Loucy (cell line): ENCODE data around the gene D2HGDH.

Experiments used
- H2AFZ ChIP-seq: fragments of 200-600 bp; sonication (generic); 2 replicates; pipeline ENCODE4 v1.6.0; 2016; ENCODE audit warnings: antibody characterized with exemption, mild to moderate bottlenecking, low read length, moderate library complexity
- H3F3A ChIP-seq: fragments of 200-600 bp; 2 replicates; pipeline ENCODE4 v1.6.0; 2016; ENCODE audit warnings: antibody characterized with exemption, low read depth, mild to moderate bottlenecking
- H3K27me3 ChIP-seq: fragments of 200-600 bp; sonication (generic); 2 replicates; pipeline ENCODE4 v1.6.1; 2014; ENCODE audit warnings: low read length, mild to moderate bottlenecking; ENCODE audit not compliant: insufficient read depth, poor library complexity, severe bottlenecking
- H3K36me3 ChIP-seq: fragments of 200-600 bp; sonication (generic); 2 replicates; pipeline ENCODE4 v1.6.1; 2016; ENCODE audit warnings: low read length; ENCODE audit not compliant: insufficient read depth
- H3K4me1 ChIP-seq: fragments of 200-600 bp; sonication (generic); 2 replicates; pipeline ENCODE4 v1.5.1; 2014; ENCODE audit warnings: low read length, mild to moderate bottlenecking; ENCODE audit not compliant: insufficient read depth, poor library complexity, severe bottlenecking
- H3K4me2 ChIP-seq: fragments of 200-600 bp; sonication (generic); 2 replicates; pipeline ENCODE4 v1.6.0; 2014; ENCODE audit warnings: antibody characterized with exemption, low read length, low read depth, mild to moderate bottlenecking; ENCODE audit not compliant: poor library complexity, severe bottlenecking
- H3K4me3 ChIP-seq: fragments of 200-600 bp; sonication (generic); 2 replicates; pipeline ENCODE4 v1.5.1; 2014; ENCODE audit warnings: low read length, mild to moderate bottlenecking, mixed read lengths; ENCODE audit not compliant: poor library complexity, severe bottlenecking
- H3K79me2 ChIP-seq: fragments of 200-600 bp; sonication (generic); 2 replicates; pipeline ENCODE4 v1.6.1; 2014; ENCODE audit warnings: low read length; ENCODE audit not compliant: insufficient read depth
- H3K9ac ChIP-seq: fragments of 200-600 bp; sonication (generic); 2 replicates; pipeline ENCODE4 v1.6.0; 2014; ENCODE audit warnings: mild to moderate bottlenecking, low read depth, low read length, moderate library complexity; ENCODE audit not compliant: poor library complexity, severe bottlenecking
- H3K9me2 ChIP-seq: fragments of 200-600 bp; sonication (generic); replicated peaks from 2 replicates; pipeline ENCODE4 v1.6.1; 2016; ENCODE audit warnings: low read depth, low read length, mixed read lengths
- H3K9me3 ChIP-seq: fragments of 200-600 bp; sonication (generic); 2 replicates; pipeline ENCODE4 v1.6.1; 2014; ENCODE audit warnings: mild to moderate bottlenecking, antibody characterized with exemption, low read length, low read depth; ENCODE audit not compliant: insufficient read depth
- H4K20me1 ChIP-seq: fragments of 200-600 bp; sonication (generic); 2 replicates; pipeline ENCODE4 v1.6.0; 2014; ENCODE audit warnings: antibody characterized with exemption, low read length, mild to moderate bottlenecking; ENCODE audit not compliant: insufficient read depth, poor library complexity, severe bottlenecking
- EZH2phosphoT487 ChIP-seq: fragments of 200-600 bp; IDR thresholded peaks from 2 replicates; pipeline ENCODE4 v1.6.1; 2018; ENCODE audit warnings: antibody characterized with exemption, mild to moderate bottlenecking, moderate library complexity, borderline replicate concordance
- TF ChIP-seq, protein P1 (sequence below): fragments of 200-600 bp; sonication (generic); conservative IDR thresholded peaks from 2 replicates; pipeline ENCODE4 v1.5.1; 2014; ENCODE audit warnings: mild to moderate bottlenecking, antibody characterized with exemption, low read length

D2HGDH gene

DNA sequence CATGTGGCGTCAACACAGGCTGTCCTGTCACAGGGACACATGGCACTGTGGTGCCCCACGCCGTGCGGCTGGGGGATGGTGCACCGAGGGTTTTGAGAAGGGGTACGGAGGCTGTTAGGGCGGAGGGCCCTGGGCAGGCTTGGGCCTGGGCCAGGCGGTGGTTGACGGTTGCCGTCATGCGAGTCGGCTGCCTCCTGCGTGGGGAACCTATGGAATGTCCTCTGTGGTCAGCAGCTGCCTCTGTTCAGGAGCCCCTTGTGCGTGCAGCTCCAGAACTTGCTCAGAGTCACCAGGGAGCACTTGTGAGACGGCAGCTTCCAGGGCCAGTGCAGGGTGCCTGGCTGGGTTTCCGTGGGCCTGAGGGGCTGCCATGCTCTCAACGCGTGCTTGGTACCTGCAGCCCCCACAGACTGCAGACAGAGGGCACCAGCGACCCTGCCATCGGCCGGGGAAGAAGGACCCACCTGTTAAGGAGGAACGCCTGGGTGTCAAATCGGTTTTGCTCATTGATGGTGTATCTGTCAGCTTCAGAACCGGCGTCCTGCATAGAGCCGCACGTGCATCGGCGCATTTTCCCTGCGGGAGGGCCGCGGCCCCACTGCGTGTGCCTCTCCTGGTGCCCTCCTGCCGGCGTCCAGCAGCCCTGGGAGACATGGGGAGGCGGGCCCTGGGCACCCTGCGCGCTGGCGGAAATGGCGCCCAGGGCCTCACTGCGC is 10.0 kb upstream of the D2HGDH start:
- no peaks in the 10 kb centered on the region for H4K20me1 ChIP-seq
- H3K36me3 ChIP-seq: peaks cover 8% of the 10 kb centered on the region; the same call in 1 of the 2 replicates
- no peaks in the 10 kb centered on the region for H3K9me3 ChIP-seq
- H3K4me3 ChIP-seq: no peak overlapping the region
- H3K4me1 ChIP-seq: no peaks in the 10 kb centered on the region
- no peaks in the 10 kb centered on the region for H3F3A ChIP-seq
- no peaks in the 10 kb centered on the region for H3K27me3 ChIP-seq
- no peaks in the 10 kb centered on the region for H3K9me2 ChIP-seq
- H2AFZ ChIP-seq: no peak overlapping the region
- no peak overlapping the region for H3K9ac ChIP-seq
- H3K4me2 ChIP-seq: no peak overlapping the region
- no peaks in the 10 kb centered on the region for H3K79me2 ChIP-seq
- no peak for TF ChIP-seq EZH2phosphoT487
- TF ChIP-seq, protein P1, sequence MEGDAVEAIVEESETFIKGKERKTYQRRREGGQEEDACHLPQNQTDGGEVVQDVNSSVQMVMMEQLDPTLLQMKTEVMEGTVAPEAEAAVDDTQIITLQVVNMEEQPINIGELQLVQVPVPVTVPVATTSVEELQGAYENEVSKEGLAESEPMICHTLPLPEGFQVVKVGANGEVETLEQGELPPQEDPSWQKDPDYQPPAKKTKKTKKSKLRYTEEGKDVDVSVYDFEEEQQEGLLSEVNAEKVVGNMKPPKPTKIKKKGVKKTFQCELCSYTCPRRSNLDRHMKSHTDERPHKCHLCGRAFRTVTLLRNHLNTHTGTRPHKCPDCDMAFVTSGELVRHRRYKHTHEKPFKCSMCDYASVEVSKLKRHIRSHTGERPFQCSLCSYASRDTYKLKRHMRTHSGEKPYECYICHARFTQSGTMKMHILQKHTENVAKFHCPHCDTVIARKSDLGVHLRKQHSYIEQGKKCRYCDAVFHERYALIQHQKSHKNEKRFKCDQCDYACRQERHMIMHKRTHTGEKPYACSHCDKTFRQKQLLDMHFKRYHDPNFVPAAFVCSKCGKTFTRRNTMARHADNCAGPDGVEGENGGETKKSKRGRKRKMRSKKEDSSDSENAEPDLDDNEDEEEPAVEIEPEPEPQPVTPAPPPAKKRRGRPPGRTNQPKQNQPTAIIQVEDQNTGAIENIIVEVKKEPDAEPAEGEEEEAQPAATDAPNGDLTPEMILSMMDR: peak; percentile 72

DNA sequence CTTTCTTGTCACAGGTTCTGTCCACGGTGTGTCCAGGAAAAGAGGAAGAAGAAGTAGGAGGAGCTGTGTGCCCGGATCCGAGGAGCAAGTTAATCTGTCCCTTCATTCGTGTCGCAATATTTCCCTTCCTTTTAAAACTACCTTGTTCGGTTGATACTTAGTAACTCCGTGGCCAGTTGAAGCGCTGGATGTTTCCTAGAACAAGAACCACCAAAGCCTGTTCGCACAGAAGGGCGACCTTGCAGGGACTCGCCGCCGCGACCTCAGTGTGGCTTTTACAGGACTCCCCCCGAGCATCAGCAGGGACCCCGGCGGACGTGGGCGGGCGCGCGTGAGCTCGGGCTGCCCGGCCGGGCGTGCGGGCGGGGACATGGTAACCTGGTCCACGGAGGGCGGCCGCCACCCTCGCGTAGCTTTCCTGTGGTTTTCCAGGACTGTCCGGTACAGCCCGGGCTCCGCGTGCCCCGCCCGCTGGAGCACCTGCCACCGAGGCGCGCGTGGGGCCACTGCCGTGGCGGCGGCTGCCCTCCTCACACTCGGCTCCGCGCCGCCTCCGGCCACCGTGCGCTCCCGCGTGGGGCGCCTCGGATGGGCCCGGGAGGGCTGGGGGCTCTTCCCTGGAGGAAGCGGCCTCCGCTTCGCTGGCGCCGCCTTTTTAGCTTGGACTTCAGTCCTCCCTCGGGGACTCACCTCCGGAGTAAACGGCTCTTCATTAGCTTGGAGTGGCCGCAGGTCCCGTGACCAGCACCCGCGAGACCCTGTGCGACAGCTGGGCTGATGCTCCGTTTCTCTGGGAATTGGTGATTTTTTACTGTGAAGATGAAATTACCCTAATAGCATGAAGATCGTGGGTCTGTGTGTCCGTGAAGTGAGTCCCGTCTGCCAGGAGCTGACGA is 9.2 kb upstream of the D2HGDH start:
- no peak overlapping the region for H3K4me2 ChIP-seq
- no peak overlapping the region for H3K4me3 ChIP-seq
- no peaks in the 10 kb centered on the region for H3K4me1 ChIP-seq
- no peaks in the 10 kb centered on the region for H4K20me1 ChIP-seq
- no peaks in the 10 kb centered on the region for H3K9me3 ChIP-seq
- H3K9ac ChIP-seq: no peak overlapping the region
- H3K27me3 ChIP-seq: no peaks in the 10 kb centered on the region
- H3K36me3 ChIP-seq: peaks cover 3% of the 10 kb centered on the region; the same call in 1 of the 2 replicates
- no peak overlapping the region for H2AFZ ChIP-seq
- no peaks in the 10 kb centered on the region for H3F3A ChIP-seq
- H3K9me2 ChIP-seq: no peaks in the 10 kb centered on the region
- TF ChIP-seq, protein P1: no peak
- TF ChIP-seq EZH2phosphoT487: no peak
- H3K79me2 ChIP-seq: no peaks in the 10 kb centered on the region

DNA sequence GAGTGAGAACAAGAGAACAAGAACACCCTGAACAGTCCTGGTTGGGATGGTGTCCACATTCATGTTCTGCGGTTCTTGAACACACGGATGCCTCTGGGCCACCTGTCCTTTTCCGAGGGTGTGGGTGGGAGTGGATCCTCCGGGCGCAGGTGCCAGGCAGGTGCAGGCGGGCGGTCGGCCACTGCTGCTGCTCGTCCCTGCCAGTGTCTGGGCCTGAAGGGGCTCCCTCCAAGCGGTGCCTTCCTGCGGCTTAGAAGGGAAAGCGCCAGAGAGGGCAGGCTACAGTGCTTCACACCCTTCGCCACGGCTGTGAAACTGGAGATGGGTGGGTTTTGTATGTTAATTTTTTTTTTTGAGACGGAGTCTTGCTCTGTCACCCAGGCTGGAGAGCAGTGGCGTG is 8.0 kb upstream of the D2HGDH start:
- Histone ChIP-seq H3K9me2 (no peaks in the 10 kb centered on the region), H3K9me3 (no peaks in the 10 kb centered on the region), H3K27me3 (no peaks in the 10 kb centered on the region), H3K4me1 (peaks cover 9% of the 10 kb centered on the region), H3K4me2 (no peak overlapping the region), H3K79me2 (no peaks in the 10 kb centered on the region), H2AFZ (no peak overlapping the region), H3K36me3 (no peaks in the 10 kb centered on the region; the same call in 1 of the 2 replicates), H3K4me3 (no peak overlapping the region), H4K20me1 (no peaks in the 10 kb centered on the region), H3F3A (no peaks in the 10 kb centered on the region), H3K9ac (no peak overlapping the region)
- TF ChIP-seq, protein P1: no peak
- no peak for TF ChIP-seq EZH2phosphoT487
